ENCODE data around the gene UBE2U.
"Not testable (repeated sequence)": the region's sequence is repeated elsewhere in the genome, so short reads cannot be mapped to it uniquely, and the experiment has no call there.

The UBE2U gene

GRCh38 chr1:64248065-64248464 lies 44.6 kb downstream of the UBE2U start:
- Histone ChIP-seq H3K4me3 (ENCODE audit: low read length in 2 of 2) (no peak overlapping the region), H3K9me3 (ENCODE audit: control insufficient read depth in 2 of 2, low read length in 2 of 2) (no peaks in the 10 kb centered on the region), H3K27me3 (ENCODE audit: control insufficient read depth in 2 of 2, insufficient read depth in 2 of 2, low read length in 2 of 2) (peaks cover 0 to 6% of the 10 kb centered on the region in 2 donors), H3K4me1 (ENCODE audit: control insufficient read depth in 2 of 2, insufficient read depth in 2 of 2, low read length in 2 of 2) (peaks cover 0 to 3% of the 10 kb centered on the region in 2 donors), H3K9ac (ENCODE audit: low read depth in 1 of 2, low read length in 2 of 2) (no peak overlapping the region), H3K36me3 (ENCODE audit: control insufficient read depth in 2 of 2, insufficient read depth in 2 of 2, low read length in 2 of 2) (no peaks in the 10 kb centered on the region), H3K27ac (ENCODE audit: low read depth in 2 of 2, low read length in 2 of 2) (no peak overlapping the region)

GRCh38 chr1:64250472-64250871 lies 47.0 kb downstream of the UBE2U start:
- H3K36me3 ChIP-seq (ENCODE audit: control insufficient read depth in 2 of 2, insufficient read depth in 2 of 2, low read length in 2 of 2); H3K9me3 ChIP-seq (ENCODE audit: control insufficient read depth in 2 of 2, low read length in 2 of 2); H3K9ac ChIP-seq (ENCODE audit: low read depth in 1 of 2, low read length in 2 of 2); H3K4me1 ChIP-seq (ENCODE audit: control insufficient read depth in 2 of 2, insufficient read depth in 2 of 2, low read length in 2 of 2); H3K27me3 ChIP-seq (ENCODE audit: control insufficient read depth in 2 of 2, insufficient read depth in 2 of 2, low read length in 2 of 2); H3K27ac ChIP-seq (ENCODE audit: low read depth in 2 of 2, low read length in 2 of 2); H3K4me3 ChIP-seq (ENCODE audit: low read length in 2 of 2): not testable (repeated sequence)

GRCh38 chr1:64251971-64252370 lies 48.5 kb downstream of the UBE2U start:
- H3K9me3 ChIP-seq (ENCODE audit: control insufficient read depth in 2 of 2, low read length in 2 of 2): no peaks in the 10 kb centered on the region
- H3K4me1 ChIP-seq (ENCODE audit: control insufficient read depth in 2 of 2, insufficient read depth in 2 of 2, low read length in 2 of 2): no peaks in the 10 kb centered on the region
- no peak overlapping the region for H3K9ac ChIP-seq (ENCODE audit: low read depth in 1 of 2, low read length in 2 of 2)
- no peak overlapping the region for H3K4me3 ChIP-seq (ENCODE audit: low read length in 2 of 2)
- H3K36me3 ChIP-seq (ENCODE audit: control insufficient read depth in 2 of 2, insufficient read depth in 2 of 2, low read length in 2 of 2): no peaks in the 10 kb centered on the region
- H3K27ac ChIP-seq (ENCODE audit: low read depth in 2 of 2, low read length in 2 of 2): no peak overlapping the region
- peaks cover 0 to 3% of the 10 kb centered on the region in 2 donors for H3K27me3 ChIP-seq (ENCODE audit: control insufficient read depth in 2 of 2, insufficient read depth in 2 of 2, low read length in 2 of 2)

- not testable (repeated sequence) for H3K4me3 ChIP-seq (ENCODE audit: low read length in 2 of 2); H3K27me3 ChIP-seq (ENCODE audit: control insufficient read depth in 2 of 2, insufficient read depth in 2 of 2, low read length in 2 of 2); H3K4me1 ChIP-seq (ENCODE audit: control insufficient read depth in 2 of 2, insufficient read depth in 2 of 2, low read length in 2 of 2); H3K36me3 ChIP-seq (ENCODE audit: control insufficient read depth in 2 of 2, insufficient read depth in 2 of 2, low read length in 2 of 2); H3K27ac ChIP-seq (ENCODE audit: low read depth in 2 of 2, low read length in 2 of 2); H3K9ac ChIP-seq (ENCODE audit: low read depth in 1 of 2, low read length in 2 of 2); H3K9me3 ChIP-seq (ENCODE audit: control insufficient read depth in 2 of 2, low read length in 2 of 2)
These were observed 53.8 kb downstream of the UBE2U start for GRCh38 chr1:64257233-64257632.

GRCh38 chr1:64258444-64258843 lies 55.0 kb downstream of the UBE2U start:
- not testable (repeated sequence) for H3K4me1 ChIP-seq (ENCODE audit: control insufficient read depth in 2 of 2, insufficient read depth in 2 of 2, low read length in 2 of 2); H3K9me3 ChIP-seq (ENCODE audit: control insufficient read depth in 2 of 2, low read length in 2 of 2); H3K27me3 ChIP-seq (ENCODE audit: control insufficient read depth in 2 of 2, insufficient read depth in 2 of 2, low read length in 2 of 2); H3K27ac ChIP-seq (ENCODE audit: low read depth in 2 of 2, low read length in 2 of 2); H3K36me3 ChIP-seq (ENCODE audit: control insufficient read depth in 2 of 2, insufficient read depth in 2 of 2, low read length in 2 of 2); H3K9ac ChIP-seq (ENCODE audit: low read depth in 1 of 2, low read length in 2 of 2); H3K4me3 ChIP-seq (ENCODE audit: low read length in 2 of 2)

- Histone ChIP-seq H3K36me3 (ENCODE audit: control insufficient read depth in 2 of 2, insufficient read depth in 2 of 2, low read length in 2 of 2) (no peaks in the 10 kb centered on the region), H3K27me3 (ENCODE audit: control insufficient read depth in 2 of 2, insufficient read depth in 2 of 2, low read length in 2 of 2) (no peaks in the 10 kb centered on the region), H3K9me3 (ENCODE audit: control insufficient read depth in 2 of 2, low read length in 2 of 2) (no peaks in the 10 kb centered on the region), H3K9ac (ENCODE audit: low read depth in 1 of 2, low read length in 2 of 2) (no peak overlapping the region), H3K27ac (ENCODE audit: low read depth in 2 of 2, low read length in 2 of 2) (no peak overlapping the region), H3K4me3 (ENCODE audit: low read length in 2 of 2) (no peak overlapping the region), H3K4me1 (ENCODE audit: control insufficient read depth in 2 of 2, insufficient read depth in 2 of 2, low read length in 2 of 2) (no peaks in the 10 kb centered on the region)
These were observed 59.9 kb downstream of the UBE2U start for GRCh38 chr1:64263335-64263734.

GRCh38 chr1:64263856-64264255 lies 60.4 kb downstream of the UBE2U start:
- no peak overlapping the region for H3K9ac ChIP-seq (ENCODE audit: low read depth in 1 of 2, low read length in 2 of 2)
- H3K4me1 ChIP-seq (ENCODE audit: control insufficient read depth in 2 of 2, insufficient read depth in 2 of 2, low read length in 2 of 2): no peaks in the 10 kb centered on the region
- H3K9me3 ChIP-seq (ENCODE audit: control insufficient read depth in 2 of 2, low read length in 2 of 2): no peaks in the 10 kb centered on the region
- H3K4me3 ChIP-seq (ENCODE audit: low read length in 2 of 2): no peak overlapping the region
- H3K27me3 ChIP-seq (ENCODE audit: control insufficient read depth in 2 of 2, insufficient read depth in 2 of 2, low read length in 2 of 2): no peaks in the 10 kb centered on the region
- H3K36me3 ChIP-seq (ENCODE audit: control insufficient read depth in 2 of 2, insufficient read depth in 2 of 2, low read length in 2 of 2): no peaks in the 10 kb centered on the region
- no peak overlapping the region for H3K27ac ChIP-seq (ENCODE audit: low read depth in 2 of 2, low read length in 2 of 2)

GRCh38 chr1:64265141-64265540 lies 61.7 kb downstream of the UBE2U start:
- H3K27ac ChIP-seq (ENCODE audit: low read depth in 2 of 2, low read length in 2 of 2): no peak overlapping the region
- H3K9me3 ChIP-seq (ENCODE audit: control insufficient read depth in 2 of 2, low read length in 2 of 2): no peaks in the 10 kb centered on the region
- no peaks in the 10 kb centered on the region for H3K27me3 ChIP-seq (ENCODE audit: control insufficient read depth in 2 of 2, insufficient read depth in 2 of 2, low read length in 2 of 2)
- H3K4me3 ChIP-seq (ENCODE audit: low read length in 2 of 2): no peak overlapping the region
- no peak overlapping the region for H3K9ac ChIP-seq (ENCODE audit: low read depth in 1 of 2, low read length in 2 of 2)
- no peaks in the 10 kb centered on the region for H3K4me1 ChIP-seq (ENCODE audit: control insufficient read depth in 2 of 2, insufficient read depth in 2 of 2, low read length in 2 of 2)
- no peaks in the 10 kb centered on the region for H3K36me3 ChIP-seq (ENCODE audit: control insufficient read depth in 2 of 2, insufficient read depth in 2 of 2, low read length in 2 of 2)

- H3K27ac ChIP-seq (ENCODE audit: low read depth in 2 of 2, low read length in 2 of 2): no peak overlapping the region
- H3K27me3 ChIP-seq (ENCODE audit: control insufficient read depth in 2 of 2, insufficient read depth in 2 of 2, low read length in 2 of 2): no peaks in the 10 kb centered on the region
- no peak overlapping the region for H3K9ac ChIP-seq (ENCODE audit: low read depth in 1 of 2, low read length in 2 of 2)
- no peaks in the 10 kb centered on the region for H3K36me3 ChIP-seq (ENCODE audit: control insufficient read depth in 2 of 2, insufficient read depth in 2 of 2, low read length in 2 of 2)
- no peaks in the 10 kb centered on the region for H3K4me1 ChIP-seq (ENCODE audit: control insufficient read depth in 2 of 2, insufficient read depth in 2 of 2, low read length in 2 of 2)
- H3K4me3 ChIP-seq (ENCODE audit: low read length in 2 of 2): no peak overlapping the region
- no peaks in the 10 kb centered on the region for H3K9me3 ChIP-seq (ENCODE audit: control insufficient read depth in 2 of 2, low read length in 2 of 2)
These were observed 63.6 kb downstream of the UBE2U start for GRCh38 chr1:64266991-64267390.

GRCh38 chr1:64268653-64269557 lies 65.5 kb downstream of the UBE2U start:
- H3K4me3 ChIP-seq (ENCODE audit: low read length in 2 of 2): no peak overlapping the region
- no peak overlapping the region for H3K9ac ChIP-seq (ENCODE audit: low read depth in 1 of 2, low read length in 2 of 2)
- no peaks in the 10 kb centered on the region for H3K4me1 ChIP-seq (ENCODE audit: control insufficient read depth in 2 of 2, insufficient read depth in 2 of 2, low read length in 2 of 2)
- no peaks in the 10 kb centered on the region for H3K36me3 ChIP-seq (ENCODE audit: control insufficient read depth in 2 of 2, insufficient read depth in 2 of 2, low read length in 2 of 2)
- no peak overlapping the region for H3K27ac ChIP-seq (ENCODE audit: low read depth in 2 of 2, low read length in 2 of 2)
- no peaks in the 10 kb centered on the region for H3K9me3 ChIP-seq (ENCODE audit: control insufficient read depth in 2 of 2, low read length in 2 of 2)
- H3K27me3 ChIP-seq (ENCODE audit: control insufficient read depth in 2 of 2, insufficient read depth in 2 of 2, low read length in 2 of 2): peaks cover 0 to 2% of the 10 kb centered on the region in 2 donors

Data from mucosa of rectum (tissue), 2 donors.